LNCaP clone FGC (cell line): ENCODE measurements around the gene ADD1.
A peak's percentile ranks its signal among the peaks of the same experiment; 100 is the strongest.

Source experiments
- DNase-seq: peaks from one replicate; pipeline ENCODE4 v3.0.0-alpha.2; 2011; ENCODE audit warnings: low read depth
- H3K4me3 ChIP-seq: 2 replicates; pipeline ENCODE4 v1.5.1; 2011; ENCODE audit warnings: mild to moderate bottlenecking, low read depth, low read length, control low read depth
- CTCF ChIP-seq: IDR thresholded peaks from 2 replicates; pipeline ENCODE4 v1.5.1; 2012; ENCODE audit warnings: mild to moderate bottlenecking; ENCODE audit not compliant: control insufficient read depth, insufficient read depth; ENCODE audit errors: extremely low read depth

The ADD1 gene

GRCh38 chr4:2858451-2859217 is 15.0 kb downstream of the ADD1 start:
- no peak overlapping the region for H3K4me3 ChIP-seq
- DNase-seq, result no peak
- TF ChIP-seq CTCF, result no peak

- DNase-seq, result no peak
- TF ChIP-seq CTCF, result no peak
- no peak overlapping the region for H3K4me3 ChIP-seq
Measured at GRCh38 chr4:2859514-2859913, 15.9 kb downstream of the ADD1 start.

- H3K4me3 ChIP-seq, result no peak overlapping the region
- no peak for DNase-seq
- TF ChIP-seq CTCF, result no peak
Measured at GRCh38 chr4:2860391-2861348, 17.0 kb downstream of the ADD1 start.

GRCh38 chr4:2861631-2862436 is 18.2 kb downstream of the ADD1 start:
- no peak for TF ChIP-seq CTCF
- no peak overlapping the region for H3K4me3 ChIP-seq
- DNase-seq, result peak; percentile 38

- H3K4me3 ChIP-seq, result no peak overlapping the region
- DNase-seq, result no peak
- TF ChIP-seq CTCF, result no peak
Measured at GRCh38 chr4:2862528-2862927, 18.9 kb downstream of the ADD1 start.

GRCh38 chr4:2863649-2864048 is 20.0 kb downstream of the ADD1 start:
- DNase-seq, result no peak
- no peak for TF ChIP-seq CTCF
- no peak overlapping the region for H3K4me3 ChIP-seq
